GM21529 (cell line): Measurements from ENCODE around the gene LUZP2.

Experiments
- ATAC-seq: cut with Tn5 transposase; IDR thresholded peaks from one replicate; pipeline ENCODE4 v1.9.1; 2021; ENCODE audit not compliant: unreplicated experiment

Gene LUZP2

GRCh38 chr11:24496736-24497725 lies at the start of gene LUZP2:
TSS of gene LUZP2 (plus strand) at chr11:24497053.
- no peak for ATAC-seq

GRCh38 chr11:24453129-24453718 lies 43.6 kb upstream of the LUZP2 start:
- no peak for ATAC-seq

GRCh38 chr11:24457985-24458384 lies 38.9 kb upstream of the LUZP2 start:
- ATAC-seq, result no peak

- ATAC-seq, result no peak
These were observed 26.4 kb upstream of the LUZP2 start for GRCh38 chr11:24470431-24470830.

GRCh38 chr11:24471084-24471483 lies 25.8 kb upstream of the LUZP2 start:
- no peak for ATAC-seq

- ATAC-seq, result no peak
These were observed 18.1 kb upstream of the LUZP2 start for GRCh38 chr11:24478718-24479117.

- ATAC-seq, result no peak
These were observed 7.4 kb upstream of the LUZP2 start for GRCh38 chr11:24489477-24489876.

GRCh38 chr11:24496386-24496735 lies 492 bp upstream of the LUZP2 start:
- no peak for ATAC-seq

- ATAC-seq, result no peak
These were observed 978 bp downstream of the LUZP2 start for GRCh38 chr11:24497831-24498230.

- no peak for ATAC-seq
These were observed 5.6 kb downstream of the LUZP2 start for GRCh38 chr11:24502425-24502824.

GRCh38 chr11:24509114-24509513 lies 12.3 kb downstream of the LUZP2 start:
- no peak for ATAC-seq

GRCh38 chr11:24511511-24511910 lies 14.7 kb downstream of the LUZP2 start:
- ATAC-seq, result no peak

GRCh38 chr11:24513479-24514218 lies 16.8 kb downstream of the LUZP2 start:
- ATAC-seq, result no peak

- no peak for ATAC-seq
These were observed 17.4 kb downstream of the LUZP2 start for GRCh38 chr11:24514219-24514594.

- no peak for ATAC-seq
These were observed 18.8 kb downstream of the LUZP2 start for GRCh38 chr11:24515632-24516031.

GRCh38 chr11:24516638-24517037 lies 19.8 kb downstream of the LUZP2 start:
- no peak for ATAC-seq

- ATAC-seq, result no peak
These were observed 24.7 kb downstream of the LUZP2 start for GRCh38 chr11:24521601-24522000.

GRCh38 chr11:24524156-24524555 lies 27.3 kb downstream of the LUZP2 start:
- no peak for ATAC-seq

- no peak for ATAC-seq
These were observed 34.7 kb downstream of the LUZP2 start for GRCh38 chr11:24531528-24531927.

- ATAC-seq, result no peak
These were observed 46.9 kb downstream of the LUZP2 start for GRCh38 chr11:24543771-24544170.

GRCh38 chr11:24556693-24557092 lies 59.8 kb downstream of the LUZP2 start:
- ATAC-seq, result no peak

GRCh38 chr11:24559315-24559714 lies 62.5 kb downstream of the LUZP2 start:
- no peak for ATAC-seq
